SK-N-SH (cell line): ENCODE results near the gene HMOX2. TPM values are rescaled to one million over a fixed set of nuclear protein-coding genes. Genes with fewer than 3 reads are reported as not detected.
A peak's percentile ranks its signal among the peaks of the same experiment; 100 is the strongest.

Experiments used
- CTCF ChIA-PET: fragments of 300-600, 350-600 bp; formaldehyde crosslinking; extraction: SDS; loops from one replicate; lab custom pipeline; 2021; lab: Yijun Ruan, JAX
- POLR2A ChIA-PET: fragments of 350-600 bp; sonication (Branson Sonifier 250); formaldehyde crosslinking; extraction: SDS; loops from one replicate; lab custom pipeline; 2020; ENCODE audit warnings: antibody characterized with exemption, inconsistent platforms; lab: Yijun Ruan, JAX
- DNase-seq: peaks from one replicate; pipeline ENCODE4 v3.0.0; 2012
- H2AFZ ChIP-seq: fragments of 200-600 bp; sonication (generic); 2 replicates; pipeline ENCODE4 v1.8.1; 2016; ENCODE audit warnings: antibody characterized with exemption, mild to moderate bottlenecking, low read depth
- H3F3A ChIP-seq: fragments of 200-600 bp; sonication (generic); replicated peaks from 2 replicates; pipeline ENCODE3; 2016; ENCODE audit warnings: antibody characterized with exemption, mild to moderate bottlenecking; ENCODE audit not compliant: insufficient read depth
- H3K27ac ChIP-seq, 2 experiments: fragments of 200-500 bp in 1 of 2; fragments of 200-600 bp in 1 of 2; sonication (Bioruptor generic) in 1 of 2; sonication (generic), shearing (Covaris generic) in 1 of 2; 2 replicates each; pipeline versions ENCODE4 v1.5.1 to v1.6.1; 2014 to 2016; ENCODE audit warnings: low read depth in 2 of 2, inconsistent platforms in 1 of 2, low read length in 1 of 2, mild to moderate bottlenecking in 1 of 2, mixed read lengths in 1 of 2
- H3K27me3 ChIP-seq: fragments of 200-600 bp; sonication (generic), shearing (Covaris generic); 2 replicates; pipeline ENCODE4 v1.6.1; 2016; ENCODE audit warnings: mixed run types; ENCODE audit not compliant: insufficient read depth
- H3K36me3 ChIP-seq, 2 experiments: fragments of 200-500 bp in 1 of 2; fragments of 200-600 bp in 1 of 2; sonication (Bioruptor generic) in 1 of 2; sonication (generic) in 1 of 2; replicated peaks in 1 of 2; 2 replicates each; pipeline versions ENCODE3 to v1.5.1; 2014 to 2016; ENCODE audit warnings: low read length in 1 of 2, mild to moderate bottlenecking in 1 of 2; ENCODE audit not compliant: insufficient read depth in 2 of 2, control insufficient read depth in 1 of 2
- H3K4me1 ChIP-seq, 2 experiments: fragments of 200-500 bp in 1 of 2; fragments of 200-600 bp in 1 of 2; sonication (Bioruptor generic) in 1 of 2; sonication (generic), shearing (Covaris generic) in 1 of 2; 2 replicates each; pipeline versions ENCODE4 v1.5.1 to v1.6.1; 2014 to 2016; ENCODE audit warnings: low read depth in 1 of 2, low read length in 1 of 2, mixed run types in 1 of 2; ENCODE audit not compliant: insufficient read depth in 2 of 2, control insufficient read depth in 1 of 2
- H3K4me2 ChIP-seq: fragments of 200-600 bp; sonication (generic), shearing (Covaris generic); 2 replicates; pipeline ENCODE4 v1.6.1; 2017; ENCODE audit warnings: mixed run types
- H3K4me3 ChIP-seq, 2 experiments: fragments of 200-500 bp in 1 of 2; fragments of 200-600 bp in 1 of 2; sonication (Bioruptor generic) in 1 of 2; sonication (generic), shearing (Covaris generic) in 1 of 2; 2 replicates each; pipeline versions ENCODE4 v1.5.1 to v1.8.1; 2014 to 2016; ENCODE audit warnings: low read depth in 2 of 2, inconsistent platforms in 1 of 2, low read length in 1 of 2, mild to moderate bottlenecking in 1 of 2, mixed read lengths in 1 of 2, moderate library complexity in 1 of 2
- H3K79me2 ChIP-seq: fragments of 200-600 bp; sonication (generic); 2 replicates; pipeline ENCODE4 v1.8.1; 2017; ENCODE audit warnings: mild to moderate bottlenecking; ENCODE audit not compliant: insufficient read depth
- H3K9ac ChIP-seq: fragments of 200-600 bp; sonication (generic); 2 replicates; pipeline ENCODE4 v1.6.1; 2017; ENCODE audit warnings: mixed run types
- H3K9me2 ChIP-seq: fragments of 200-600 bp; sonication (generic); 2 replicates; pipeline ENCODE4 v1.6.1; 2017; ENCODE audit warnings: mixed run types
- H3K9me3 ChIP-seq: fragments of 200-600 bp; sonication (generic); 2 replicates; pipeline ENCODE4 v1.6.1; 2017; ENCODE audit warnings: mixed run types, mild to moderate bottlenecking, moderate library complexity
- H4K20me1 ChIP-seq: fragments of 200-600 bp; sonication (generic); 2 replicates; pipeline ENCODE4 v1.6.1; 2017; ENCODE audit warnings: mild to moderate bottlenecking, mixed run types; ENCODE audit not compliant: insufficient read depth
- CHD2 ChIP-seq: fragments of 150-350 bp; IDR thresholded peaks from 2 replicates; pipeline ENCODE4 v1.6.1; 2018; ENCODE audit warnings: low read length; ENCODE audit not compliant: partially characterized antibody
- EP300 ChIP-seq, 2 experiments: IDR thresholded peaks; 2 replicates each; pipeline versions ENCODE4 v1.4.0 to v1.6.1; 2012; ENCODE audit warnings: borderline replicate concordance in 1 of 2, low read depth in 1 of 2, low read length in 1 of 2
- FOSL2 ChIP-seq: IDR thresholded peaks from 2 replicates; pipeline ENCODE4 v1.4.0; 2012; ENCODE audit warnings: low read depth, mild to moderate bottlenecking, moderate library complexity, borderline replicate concordance
- FOXM1 ChIP-seq: IDR thresholded peaks from 2 replicates; pipeline ENCODE4 v1.4.0; 2012; ENCODE audit warnings: low read depth, mild to moderate bottlenecking
- GATA2 ChIP-seq: sonication (generic); formaldehyde crosslinking; IDR thresholded peaks from 2 replicates; pipeline ENCODE4 v1.5.0; 2020; ENCODE audit warnings: mild to moderate bottlenecking, missing genetic modification reagents
- JUND ChIP-seq: IDR thresholded peaks from 2 replicates; pipeline ENCODE4 v1.4.0; 2012
- MXI1 ChIP-seq: IDR thresholded peaks from 2 replicates; pipeline ENCODE4 v1.6.1; 2012; ENCODE audit warnings: mild to moderate bottlenecking, low read depth, low read length, improper control_type of control experiment
- NFIC ChIP-seq: IDR thresholded peaks from 2 replicates; pipeline ENCODE4 v1.4.0; 2012; ENCODE audit warnings: borderline replicate concordance
- NRF1 ChIP-seq: IDR thresholded peaks from 2 replicates; pipeline ENCODE4 v1.6.1; 2012; ENCODE audit warnings: low read depth, mild to moderate bottlenecking, low read length
- POLR2AphosphoS5 ChIP-seq: IDR thresholded peaks from 2 replicates; pipeline ENCODE4 v1.6.1; 2012; ENCODE audit warnings: low read depth, low read length
- RAD21 ChIP-seq: IDR thresholded peaks from 2 replicates; pipeline ENCODE4 v1.6.1; 2012; ENCODE audit warnings: mild to moderate bottlenecking, low read length
- RCOR1 ChIP-seq: fragments of 150-350 bp; IDR thresholded peaks from 2 replicates; pipeline ENCODE4 v1.6.1; 2017; ENCODE audit warnings: antibody characterized with exemption, low read length
- RFX5 ChIP-seq: IDR thresholded peaks from 2 replicates; pipeline ENCODE4 v1.6.1; 2012; ENCODE audit warnings: mild to moderate bottlenecking, improper control_type of control experiment, low read length
- SIN3A ChIP-seq: IDR thresholded peaks from 2 replicates; pipeline ENCODE4 v1.6.1; 2012; ENCODE audit warnings: low read depth, mild to moderate bottlenecking, low read length, moderate library complexity, borderline replicate concordance
- SMC3 ChIP-seq: IDR thresholded peaks from 2 replicates; pipeline ENCODE4 v1.6.1; 2012; ENCODE audit warnings: low read depth, low read length, improper control_type of control experiment
- TAF1 ChIP-seq: IDR thresholded peaks from 2 replicates; pipeline ENCODE4 v1.6.1; 2012; ENCODE audit warnings: low read depth, mild to moderate bottlenecking, low read length, moderate library complexity, borderline replicate concordance
- YY1 ChIP-seq: IDR thresholded peaks from 2 replicates; pipeline ENCODE4 v1.4.0; 2012; ENCODE audit warnings: low read depth, mild to moderate bottlenecking
- WGBS: methylation state at CpG from one replicate; pipeline ENCODE4 v1.1.6; 2017; ENCODE audit warnings: low lambda C conversion rate; 5-methylcytosine and 5-hydroxymethylcytosine counted together
- polyA plus RNA-seq, 3 experiments: library from polyadenylated mRNA; depleted of rRNA; stranded (reverse); fragments of >200 nt; gene quantifications; 2 replicates each; pipeline ENCODE4 v1.2.3, GENCODE V29; 2012
- TF ChIP-seq, protein P1 (sequence below): IDR thresholded peaks from 2 replicates; pipeline ENCODE4 v1.6.1; 2012; ENCODE audit warnings: mild to moderate bottlenecking, low read depth, low read length, moderate library complexity
- TF ChIP-seq, protein P2 (sequence below): IDR thresholded peaks from 2 replicates; pipeline ENCODE4; 2012
- TF ChIP-seq, protein P3 (sequence below): IDR thresholded peaks from 2 replicates; pipeline ENCODE4 v1.4.0; 2012; ENCODE audit warnings: low read depth
- TF ChIP-seq, protein P4 (sequence below): fragments of 200-600 bp; sonication (generic); IDR thresholded peaks from 2 replicates; pipeline ENCODE4 v1.6.1; 2017; ENCODE audit warnings: antibody characterized with exemption, mild to moderate bottlenecking, moderate library complexity
- TF ChIP-seq, protein P5 (sequence below): IDR thresholded peaks from 2 replicates; pipeline ENCODE4 v1.4.0; 2012; ENCODE audit warnings: low read depth, borderline replicate concordance

The HMOX2 gene, protein sequence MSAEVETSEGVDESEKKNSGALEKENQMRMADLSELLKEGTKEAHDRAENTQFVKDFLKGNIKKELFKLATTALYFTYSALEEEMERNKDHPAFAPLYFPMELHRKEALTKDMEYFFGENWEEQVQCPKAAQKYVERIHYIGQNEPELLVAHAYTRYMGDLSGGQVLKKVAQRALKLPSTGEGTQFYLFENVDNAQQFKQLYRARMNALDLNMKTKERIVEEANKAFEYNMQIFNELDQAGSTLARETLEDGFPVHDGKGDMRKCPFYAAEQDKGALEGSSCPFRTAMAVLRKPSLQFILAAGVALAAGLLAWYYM
- polyA plus RNA-seq (2012; rRNA removed) = 65.1 and 75.5 TPM in 2 replicates
- 48.4 and 62.0 TPM in 2 replicates for polyA plus RNA-seq (2012; cell fraction: cytosol; rRNA removed)
- polyA plus RNA-seq (2012; cell fraction: nucleus; rRNA removed) = 62.6 and 64.9 TPM in 2 replicates

DNA sequence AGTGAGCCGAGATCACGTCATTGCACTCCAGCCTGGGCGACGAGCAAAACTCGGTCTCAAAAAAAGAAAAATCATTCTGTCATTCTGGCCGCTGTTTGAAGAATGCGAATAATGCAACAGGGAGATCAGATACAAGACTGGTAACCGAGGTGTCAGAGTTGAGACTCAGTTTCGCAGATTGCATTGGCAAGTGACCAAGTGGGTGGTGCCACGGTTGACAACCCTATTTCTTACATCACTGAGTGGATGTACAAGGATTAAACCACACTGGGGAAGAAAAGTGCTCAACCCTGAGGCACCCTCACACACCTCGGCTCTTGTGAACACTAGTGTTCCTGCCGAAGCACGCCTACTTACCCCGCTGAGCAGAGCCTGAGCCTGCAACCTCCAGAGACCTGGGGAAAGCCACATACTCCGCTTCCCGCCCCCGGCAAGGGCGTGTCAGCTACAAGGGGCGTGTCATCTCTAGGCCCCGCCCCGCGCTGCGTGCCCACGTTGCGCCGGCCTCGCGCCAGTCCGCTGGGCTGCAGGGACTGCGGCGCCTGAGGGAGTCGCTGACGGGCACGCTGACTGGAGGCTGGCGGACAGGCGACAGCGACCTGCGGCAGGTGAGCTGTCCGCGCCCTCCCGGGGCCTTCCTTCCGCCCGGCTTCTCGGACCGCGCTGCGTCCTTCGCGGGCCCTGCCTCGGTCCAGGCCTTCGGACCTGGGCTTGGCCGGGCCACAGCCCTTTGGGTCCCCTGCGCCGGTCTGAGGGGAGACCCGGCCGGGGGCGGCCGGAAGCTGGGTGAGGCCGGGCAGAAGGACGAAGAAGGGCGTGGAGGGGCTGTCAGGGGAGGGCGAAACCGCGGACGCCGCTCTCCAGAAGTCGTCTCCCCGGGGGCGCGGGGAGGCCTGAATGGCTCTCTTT is at the start of gene HMOX2:
HMOX2 (plus strand) TSS at position 519 of the 909 bp plus-strand sequence. CDS start 29,127 bp downstream, outside the sequence.
- H3K9ac ChIP-seq = peak within 1 kb of the TSS; percentile 80

More for the DNA sequence above, at the start of gene HMOX2:
- Histone ChIP-seq H3K9me2 (no peaks in the 10 kb centered on the region), H3K4me1 (peaks cover 7 to 15% of the 10 kb centered on the region in 2 experiments; a peak in 2 of 4 replicates), H3K9me3 (no peaks in the 10 kb centered on the region), H2AFZ (peak within 1 kb of the TSS; percentile 85), H3K79me2 (peaks cover 87% of the 10 kb centered on the region), H3K4me2 (peak within 1 kb of the TSS; percentile 98), H3K27me3 (no peaks in the 10 kb centered on the region), H3K4me3 (peak within 1 kb of the TSS; percentile 68 to 90), H3F3A (peaks cover 29% of the 10 kb centered on the region), H3K36me3 (peaks cover 0 to 13% of the 10 kb centered on the region in 2 experiments), H3K27ac (peak within 1 kb of the TSS; percentile 37 to 53; a peak in 2 of 4 replicates), H4K20me1 (no peaks in the 10 kb centered on the region)
- WGBS = 60% methylated on average over 14 of the region's 70 CpGs
- ChIA-PET POLR2A (interaction anchor here (0.5 to 1.3 kb wide), 4 partner anchors 10 to 141 kb away, joined by 3 read pairs; no protein-coding TSS in a partner anchor), CTCF (interaction anchor here (0.6 to 2.6 kb wide), 13 partner anchors 10 to 149 kb away, joined by 3 to 9 read pairs (median 3); partner anchors contain the start of gene CDIP1)
- DNase-seq = peak; percentile 94
- peak; percentile 64 for TF ChIP-seq NRF1
- TF ChIP-seq TAF1 = peak; percentile 77
- TF ChIP-seq RCOR1 = no peak
- TF ChIP-seq RAD21 = no peak
- no peak for TF ChIP-seq EP300 (IDR thresholded peaks at IDR 0.05; ENCODE audit: borderline replicate concordance in 1 of 2, low read depth in 1 of 2, low read length in 1 of 2)
- peak; percentile 94 for TF ChIP-seq MXI1
- TF ChIP-seq FOSL2 = no peak
- TF ChIP-seq JUND = no peak
- no peak for TF ChIP-seq FOXM1
- TF ChIP-seq, protein P1, sequence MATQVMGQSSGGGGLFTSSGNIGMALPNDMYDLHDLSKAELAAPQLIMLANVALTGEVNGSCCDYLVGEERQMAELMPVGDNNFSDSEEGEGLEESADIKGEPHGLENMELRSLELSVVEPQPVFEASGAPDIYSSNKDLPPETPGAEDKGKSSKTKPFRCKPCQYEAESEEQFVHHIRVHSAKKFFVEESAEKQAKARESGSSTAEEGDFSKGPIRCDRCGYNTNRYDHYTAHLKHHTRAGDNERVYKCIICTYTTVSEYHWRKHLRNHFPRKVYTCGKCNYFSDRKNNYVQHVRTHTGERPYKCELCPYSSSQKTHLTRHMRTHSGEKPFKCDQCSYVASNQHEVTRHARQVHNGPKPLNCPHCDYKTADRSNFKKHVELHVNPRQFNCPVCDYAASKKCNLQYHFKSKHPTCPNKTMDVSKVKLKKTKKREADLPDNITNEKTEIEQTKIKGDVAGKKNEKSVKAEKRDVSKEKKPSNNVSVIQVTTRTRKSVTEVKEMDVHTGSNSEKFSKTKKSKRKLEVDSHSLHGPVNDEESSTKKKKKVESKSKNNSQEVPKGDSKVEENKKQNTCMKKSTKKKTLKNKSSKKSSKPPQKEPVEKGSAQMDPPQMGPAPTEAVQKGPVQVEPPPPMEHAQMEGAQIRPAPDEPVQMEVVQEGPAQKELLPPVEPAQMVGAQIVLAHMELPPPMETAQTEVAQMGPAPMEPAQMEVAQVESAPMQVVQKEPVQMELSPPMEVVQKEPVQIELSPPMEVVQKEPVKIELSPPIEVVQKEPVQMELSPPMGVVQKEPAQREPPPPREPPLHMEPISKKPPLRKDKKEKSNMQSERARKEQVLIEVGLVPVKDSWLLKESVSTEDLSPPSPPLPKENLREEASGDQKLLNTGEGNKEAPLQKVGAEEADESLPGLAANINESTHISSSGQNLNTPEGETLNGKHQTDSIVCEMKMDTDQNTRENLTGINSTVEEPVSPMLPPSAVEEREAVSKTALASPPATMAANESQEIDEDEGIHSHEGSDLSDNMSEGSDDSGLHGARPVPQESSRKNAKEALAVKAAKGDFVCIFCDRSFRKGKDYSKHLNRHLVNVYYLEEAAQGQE = no peak
- peak; percentile 21; the same call in 1 of the 2 replicates for TF ChIP-seq NFIC
- TF ChIP-seq, protein P2, sequence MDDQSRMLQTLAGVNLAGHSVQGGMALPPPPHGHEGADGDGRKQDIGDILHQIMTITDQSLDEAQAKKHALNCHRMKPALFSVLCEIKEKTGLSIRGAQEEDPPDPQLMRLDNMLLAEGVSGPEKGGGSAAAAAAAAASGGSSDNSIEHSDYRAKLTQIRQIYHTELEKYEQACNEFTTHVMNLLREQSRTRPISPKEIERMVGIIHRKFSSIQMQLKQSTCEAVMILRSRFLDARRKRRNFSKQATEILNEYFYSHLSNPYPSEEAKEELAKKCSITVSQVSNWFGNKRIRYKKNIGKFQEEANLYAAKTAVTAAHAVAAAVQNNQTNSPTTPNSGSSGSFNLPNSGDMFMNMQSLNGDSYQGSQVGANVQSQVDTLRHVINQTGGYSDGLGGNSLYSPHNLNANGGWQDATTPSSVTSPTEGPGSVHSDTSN = peak; percentile 25; the same call in 1 of the 2 replicates
- peak; percentile 78; the same call in 1 of the 2 replicates for TF ChIP-seq POLR2AphosphoS5
- TF ChIP-seq, protein P3, sequence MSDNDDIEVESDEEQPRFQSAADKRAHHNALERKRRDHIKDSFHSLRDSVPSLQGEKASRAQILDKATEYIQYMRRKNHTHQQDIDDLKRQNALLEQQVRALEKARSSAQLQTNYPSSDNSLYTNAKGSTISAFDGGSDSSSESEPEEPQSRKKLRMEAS = peak; percentile 98
- TF ChIP-seq SIN3A = peak; percentile 77; the same call in 1 of the 2 replicates
- no peak for TF ChIP-seq RFX5
- TF ChIP-seq YY1 = no peak
- TF ChIP-seq SMC3 = no peak
- peak; percentile 81 for TF ChIP-seq CHD2
- TF ChIP-seq GATA2 (CRISPR knock-in tag) = peak; percentile 25; the same call in 1 of the 2 replicates
- TF ChIP-seq, protein P4, sequence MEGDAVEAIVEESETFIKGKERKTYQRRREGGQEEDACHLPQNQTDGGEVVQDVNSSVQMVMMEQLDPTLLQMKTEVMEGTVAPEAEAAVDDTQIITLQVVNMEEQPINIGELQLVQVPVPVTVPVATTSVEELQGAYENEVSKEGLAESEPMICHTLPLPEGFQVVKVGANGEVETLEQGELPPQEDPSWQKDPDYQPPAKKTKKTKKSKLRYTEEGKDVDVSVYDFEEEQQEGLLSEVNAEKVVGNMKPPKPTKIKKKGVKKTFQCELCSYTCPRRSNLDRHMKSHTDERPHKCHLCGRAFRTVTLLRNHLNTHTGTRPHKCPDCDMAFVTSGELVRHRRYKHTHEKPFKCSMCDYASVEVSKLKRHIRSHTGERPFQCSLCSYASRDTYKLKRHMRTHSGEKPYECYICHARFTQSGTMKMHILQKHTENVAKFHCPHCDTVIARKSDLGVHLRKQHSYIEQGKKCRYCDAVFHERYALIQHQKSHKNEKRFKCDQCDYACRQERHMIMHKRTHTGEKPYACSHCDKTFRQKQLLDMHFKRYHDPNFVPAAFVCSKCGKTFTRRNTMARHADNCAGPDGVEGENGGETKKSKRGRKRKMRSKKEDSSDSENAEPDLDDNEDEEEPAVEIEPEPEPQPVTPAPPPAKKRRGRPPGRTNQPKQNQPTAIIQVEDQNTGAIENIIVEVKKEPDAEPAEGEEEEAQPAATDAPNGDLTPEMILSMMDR = peak; percentile 53
- TF ChIP-seq, protein P5, sequence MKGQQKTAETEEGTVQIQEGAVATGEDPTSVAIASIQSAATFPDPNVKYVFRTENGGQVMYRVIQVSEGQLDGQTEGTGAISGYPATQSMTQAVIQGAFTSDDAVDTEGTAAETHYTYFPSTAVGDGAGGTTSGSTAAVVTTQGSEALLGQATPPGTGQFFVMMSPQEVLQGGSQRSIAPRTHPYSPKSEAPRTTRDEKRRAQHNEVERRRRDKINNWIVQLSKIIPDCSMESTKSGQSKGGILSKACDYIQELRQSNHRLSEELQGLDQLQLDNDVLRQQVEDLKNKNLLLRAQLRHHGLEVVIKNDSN = no peak
